Retinal pigment epithelial cell (primary cell): ENCODE data around the gene PGM5.

Source experiments
- DNase-seq: peaks from one replicate; pipeline ENCODE4 v3.0.0-alpha.2; 2010; ENCODE audit warnings: low read depth
- H3K4me3 ChIP-seq: 2 replicates; pipeline ENCODE4 v1.5.1; 2011; ENCODE audit warnings: mild to moderate bottlenecking, low read length, control low read depth, moderate library complexity
- CTCF ChIP-seq: conservative IDR thresholded peaks from 2 replicates; pipeline ENCODE4 v1.5.1; 2011; ENCODE audit warnings: low read depth, low read length, control low read depth, inconsistent platforms

The PGM5 gene

DNA sequence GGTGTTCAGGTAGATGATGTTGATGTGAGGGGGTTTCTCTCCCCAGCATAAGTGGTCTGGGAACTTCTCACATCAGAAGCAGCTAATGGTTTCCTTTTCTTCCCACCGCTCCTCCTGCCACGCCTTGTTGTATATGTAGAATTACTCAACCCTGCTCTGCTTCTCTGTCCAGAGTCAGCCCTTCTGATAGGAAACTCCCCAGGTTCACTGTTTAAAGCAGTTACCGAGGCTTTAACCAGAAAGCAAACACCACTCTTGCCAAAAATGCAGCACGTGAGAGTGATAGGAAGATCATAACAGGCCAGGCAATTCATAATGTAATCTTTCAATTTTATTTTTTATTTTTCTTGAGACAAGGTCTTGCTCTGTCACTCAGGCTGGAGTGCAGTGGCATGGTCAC is 194.8 kb downstream of the PGM5 start:
- H3K4me3 ChIP-seq = no peak overlapping the region
- DNase-seq = no peak
- TF ChIP-seq CTCF = no peak

DNA sequence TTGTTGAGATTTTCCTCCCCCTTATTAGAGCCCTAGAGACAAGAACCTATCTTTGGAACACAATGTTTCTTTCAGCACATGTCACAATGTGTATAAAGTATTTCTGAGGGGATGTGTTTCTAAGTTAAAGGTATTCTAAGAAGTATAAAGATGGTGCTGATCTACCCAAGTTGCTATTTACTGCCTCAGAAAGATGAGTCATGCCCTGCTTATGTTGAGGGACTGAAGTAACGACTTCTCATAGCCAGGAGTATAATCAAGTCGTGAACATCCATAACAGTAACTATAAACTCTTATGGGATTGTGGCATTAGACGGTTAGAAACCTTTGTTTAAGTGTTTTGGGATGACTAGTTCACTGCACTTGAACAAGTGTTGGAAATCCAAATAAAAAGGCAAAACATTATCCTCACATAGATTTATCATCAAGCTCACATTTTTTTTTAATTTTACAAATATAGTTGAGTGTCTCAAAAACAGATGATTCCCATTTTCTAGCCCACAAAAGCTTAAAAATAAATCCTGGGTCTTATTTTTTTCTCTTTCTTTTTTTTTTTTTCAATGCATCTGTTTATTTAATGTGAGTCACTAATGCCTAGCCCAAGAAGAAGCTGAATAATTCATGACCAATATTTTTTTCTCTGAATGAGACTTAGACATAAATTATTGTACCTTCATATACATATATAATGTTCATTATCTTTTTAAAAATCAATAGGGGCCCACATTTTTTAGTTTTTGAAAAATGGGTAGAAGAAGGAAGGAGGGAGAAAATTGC is 196.5 kb downstream of the PGM5 start:
- TF ChIP-seq CTCF = no peak
- no peak overlapping the region for H3K4me3 ChIP-seq
- peak; percentile 66 for DNase-seq

- DNase-seq = no peak
- no peak for TF ChIP-seq CTCF
- no peak overlapping the region for H3K4me3 ChIP-seq
Measured at GRCh38 chr9:68555437-68556150, 199.2 kb downstream of the PGM5 start.

- no peak for TF ChIP-seq CTCF
- H3K4me3 ChIP-seq = no peak overlapping the region
- no peak for DNase-seq
Measured at GRCh38 chr9:68558545-68558944, 202.1 kb downstream of the PGM5 start.

DNA sequence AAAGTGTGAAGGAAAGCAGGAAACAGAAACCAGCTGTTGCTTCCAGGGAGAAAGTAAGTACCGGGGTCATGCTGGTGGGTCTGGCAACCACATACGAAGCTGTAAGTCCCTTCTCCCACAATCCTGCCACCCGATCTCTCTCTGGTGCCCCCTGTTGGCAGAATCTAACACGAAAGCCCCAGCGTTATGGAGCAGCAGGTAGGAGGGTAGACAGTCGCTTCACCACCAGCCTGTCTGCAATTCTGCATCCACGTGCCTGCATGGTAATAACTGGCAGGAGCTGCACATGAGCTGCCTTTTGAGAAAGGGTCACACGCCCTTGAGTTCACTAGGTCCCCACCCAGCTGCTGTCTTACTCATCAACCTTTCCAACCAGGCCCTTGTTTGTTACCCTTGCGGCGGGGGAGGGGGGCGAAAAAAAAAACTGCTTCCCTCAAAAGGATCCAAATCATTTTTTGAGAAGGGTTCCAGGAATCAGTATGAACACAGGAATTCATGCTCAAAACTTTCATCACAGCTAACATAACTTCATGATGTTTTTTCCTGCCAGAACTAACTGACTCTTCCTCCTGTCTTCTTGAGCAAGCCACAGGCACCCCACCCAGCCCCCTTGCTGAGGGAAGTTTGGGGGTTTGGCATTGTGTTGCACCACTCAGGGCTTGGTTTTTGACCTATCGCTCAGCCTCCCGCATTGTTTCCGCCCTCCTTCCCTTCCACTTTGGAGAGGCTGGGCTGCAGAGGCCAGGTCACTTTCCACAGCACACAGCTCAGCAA is 203.8 kb downstream of the PGM5 start:
- H3K4me3 ChIP-seq = no peak overlapping the region
- DNase-seq = no peak
- peak; percentile 64 for TF ChIP-seq CTCF

GRCh38 chr9:68562461-68562860 is 206.1 kb downstream of the PGM5 start:
- no peak for TF ChIP-seq CTCF
- no peak for DNase-seq
- H3K4me3 ChIP-seq = no peak overlapping the region
